ENCODE measurements around the gene EXD3.

GRCh38 chr9:137406876-137407589 lies 15.9 kb downstream of the EXD3 start:
- TF ChIP-seq POLR2A (IDR thresholded peaks at IDR 0.05; ENCODE audit: low read length) (no peak), GATA1 (IDR thresholded peaks at IDR 0.05; ENCODE audit: low read depth, low read length) (no peak)
